WTC11 (cell line): ENCODE data around the gene SCN4A. TPM values are rescaled to one million over a fixed set of nuclear protein-coding genes. Genes with fewer than 3 reads are reported as not detected.

Experiments
- ATAC-seq: fragments of 200-7000 bp; cut with Tn5 transposase; 2 replicates; pipeline ENCODE4 v1.10.0; 2021; ENCODE audit warnings: mild to moderate bottlenecking, moderate library complexity
- CTCF ChIA-PET: fragments of 300-600 bp; sonication (Branson Sonifier 250); formaldehyde crosslinking; loops from one replicate; lab custom pipeline; 2021; ENCODE audit warnings: antibody characterized with exemption; lab: Charles Lee
- POLR2A ChIA-PET: fragments of 350-600 bp; sonication (Branson Sonifier 250); formaldehyde crosslinking; loops from one replicate; lab custom pipeline; 2021; ENCODE audit warnings: antibody characterized with exemption; lab: Charles Lee
- DNase-seq: peaks from one replicate; pipeline ENCODE4 v3.0.0; 2021; ENCODE audit warnings: low spot score
- H3K27ac Mint-ChIP-seq: 2 replicates; pipeline ENCODE4 v1.8.0; 2021; ENCODE audit warnings: mixed read lengths
- H3K27me3 Mint-ChIP-seq: 2 replicates; pipeline ENCODE4 v1.8.0; 2021; ENCODE audit warnings: low read depth, mild to moderate bottlenecking, moderate library complexity, mixed read lengths
- H3K36me3 Mint-ChIP-seq: 2 replicates; pipeline ENCODE4 v1.8.0; 2021; ENCODE audit warnings: mixed read lengths
- H3K4me1 Mint-ChIP-seq: 2 replicates; pipeline ENCODE4 v1.8.0; 2022; ENCODE audit warnings: mixed read lengths
- H3K4me3 Mint-ChIP-seq: 2 replicates; pipeline ENCODE4 v1.8.0; 2021; ENCODE audit warnings: mild to moderate bottlenecking, moderate library complexity, mixed read lengths
- H3K9me3 Mint-ChIP-seq: 2 replicates; pipeline ENCODE4 v1.8.0; 2021; ENCODE audit warnings: mixed read lengths
- FOXJ3 ChIP-seq: sonication (generic); formaldehyde crosslinking; IDR thresholded peaks from 2 replicates; pipeline ENCODE4 v1.9.0; 2021; ENCODE audit warnings: missing genetic modification reagents, mild to moderate bottlenecking, borderline replicate concordance
- NFE2L1 ChIP-seq: sonication (generic); formaldehyde crosslinking; IDR thresholded peaks from 2 replicates; pipeline ENCODE4 v1.8.1; 2023; ENCODE audit warnings: missing genetic modification reagents
- ZNF416 ChIP-seq: fragments of 250-450 bp; sonication (Bioruptor Pico); IDR thresholded peaks from 2 replicates; pipeline ENCODE4 v1.9.0; 2021; ENCODE audit warnings: mild to moderate bottlenecking, inconsistent platforms
- total RNA-seq: library from RNA; stranded (reverse); gene quantifications from 3 replicates; pipeline ENCODE4 v1.2.3, GENCODE V29; 2021
- TF ChIP-seq, protein P1 (sequence below): sonication (generic); formaldehyde crosslinking; conservative IDR thresholded peaks from 2 replicates; pipeline ENCODE4 v1.8.1; 2023; ENCODE audit warnings: mild to moderate bottlenecking, low read depth, missing genetic modification reagents, moderate library complexity
- TF ChIP-seq, protein P2 (sequence below): fragments of 250-450 bp; sonication (Bioruptor Pico); IDR thresholded peaks from 2 replicates; pipeline ENCODE4 v1.9.0; 2021; ENCODE audit warnings: mild to moderate bottlenecking, borderline replicate concordance
- TF ChIP-seq, protein P3 (sequence below): sonication (generic); formaldehyde crosslinking; IDR thresholded peaks from 2 replicates; pipeline ENCODE4 v1.8.0; 2022; ENCODE audit warnings: mild to moderate bottlenecking, missing genetic modification reagents
- TF ChIP-seq, protein P4 (sequence below): sonication (generic); formaldehyde crosslinking; IDR thresholded peaks from 2 replicates; pipeline ENCODE4 v1.8.1; 2022; ENCODE audit warnings: mild to moderate bottlenecking, moderate library complexity, missing genetic modification reagents
- TF ChIP-seq, protein P5 (sequence below): fragments of 250-450 bp; sonication (Bioruptor Pico); IDR thresholded peaks from 2 replicates; pipeline ENCODE4 v2.1.2; 2022; ENCODE audit warnings: mild to moderate bottlenecking, moderate library complexity

The SCN4A gene
- total RNA-seq, 1 experiment from 2014 or later, result 5.8 TPM

DNA sequence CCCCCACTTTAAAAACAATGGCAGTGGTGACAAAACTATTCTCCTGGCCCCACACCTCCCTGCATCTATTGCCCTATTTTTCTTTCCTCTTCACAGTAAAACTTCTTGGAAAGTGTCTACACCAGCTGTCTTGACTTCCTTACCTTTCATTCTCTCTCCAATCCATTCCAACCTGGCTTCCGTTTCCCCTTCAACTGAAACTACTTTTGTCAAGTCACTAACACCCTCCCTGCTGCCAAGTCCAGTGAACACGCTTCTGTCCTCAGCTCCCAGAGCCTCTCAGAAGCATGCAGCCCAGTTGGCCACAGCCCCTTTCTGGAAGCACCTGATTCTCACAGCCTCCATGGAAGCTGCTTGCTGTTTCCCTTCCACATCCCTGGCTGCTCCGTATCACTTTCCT lies 4.0 kb upstream of the SCN4A start (continued):
- TF ChIP-seq, protein P1, sequence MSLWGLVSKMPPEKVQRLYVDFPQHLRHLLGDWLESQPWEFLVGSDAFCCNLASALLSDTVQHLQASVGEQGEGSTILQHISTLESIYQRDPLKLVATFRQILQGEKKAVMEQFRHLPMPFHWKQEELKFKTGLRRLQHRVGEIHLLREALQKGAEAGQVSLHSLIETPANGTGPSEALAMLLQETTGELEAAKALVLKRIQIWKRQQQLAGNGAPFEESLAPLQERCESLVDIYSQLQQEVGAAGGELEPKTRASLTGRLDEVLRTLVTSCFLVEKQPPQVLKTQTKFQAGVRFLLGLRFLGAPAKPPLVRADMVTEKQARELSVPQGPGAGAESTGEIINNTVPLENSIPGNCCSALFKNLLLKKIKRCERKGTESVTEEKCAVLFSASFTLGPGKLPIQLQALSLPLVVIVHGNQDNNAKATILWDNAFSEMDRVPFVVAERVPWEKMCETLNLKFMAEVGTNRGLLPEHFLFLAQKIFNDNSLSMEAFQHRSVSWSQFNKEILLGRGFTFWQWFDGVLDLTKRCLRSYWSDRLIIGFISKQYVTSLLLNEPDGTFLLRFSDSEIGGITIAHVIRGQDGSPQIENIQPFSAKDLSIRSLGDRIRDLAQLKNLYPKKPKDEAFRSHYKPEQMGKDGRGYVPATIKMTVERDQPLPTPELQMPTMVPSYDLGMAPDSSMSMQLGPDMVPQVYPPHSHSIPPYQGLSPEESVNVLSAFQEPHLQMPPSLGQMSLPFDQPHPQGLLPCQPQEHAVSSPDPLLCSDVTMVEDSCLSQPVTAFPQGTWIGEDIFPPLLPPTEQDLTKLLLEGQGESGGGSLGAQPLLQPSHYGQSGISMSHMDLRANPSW (CRISPR knock-in tag), result no peak
- TF ChIP-seq, protein P2, sequence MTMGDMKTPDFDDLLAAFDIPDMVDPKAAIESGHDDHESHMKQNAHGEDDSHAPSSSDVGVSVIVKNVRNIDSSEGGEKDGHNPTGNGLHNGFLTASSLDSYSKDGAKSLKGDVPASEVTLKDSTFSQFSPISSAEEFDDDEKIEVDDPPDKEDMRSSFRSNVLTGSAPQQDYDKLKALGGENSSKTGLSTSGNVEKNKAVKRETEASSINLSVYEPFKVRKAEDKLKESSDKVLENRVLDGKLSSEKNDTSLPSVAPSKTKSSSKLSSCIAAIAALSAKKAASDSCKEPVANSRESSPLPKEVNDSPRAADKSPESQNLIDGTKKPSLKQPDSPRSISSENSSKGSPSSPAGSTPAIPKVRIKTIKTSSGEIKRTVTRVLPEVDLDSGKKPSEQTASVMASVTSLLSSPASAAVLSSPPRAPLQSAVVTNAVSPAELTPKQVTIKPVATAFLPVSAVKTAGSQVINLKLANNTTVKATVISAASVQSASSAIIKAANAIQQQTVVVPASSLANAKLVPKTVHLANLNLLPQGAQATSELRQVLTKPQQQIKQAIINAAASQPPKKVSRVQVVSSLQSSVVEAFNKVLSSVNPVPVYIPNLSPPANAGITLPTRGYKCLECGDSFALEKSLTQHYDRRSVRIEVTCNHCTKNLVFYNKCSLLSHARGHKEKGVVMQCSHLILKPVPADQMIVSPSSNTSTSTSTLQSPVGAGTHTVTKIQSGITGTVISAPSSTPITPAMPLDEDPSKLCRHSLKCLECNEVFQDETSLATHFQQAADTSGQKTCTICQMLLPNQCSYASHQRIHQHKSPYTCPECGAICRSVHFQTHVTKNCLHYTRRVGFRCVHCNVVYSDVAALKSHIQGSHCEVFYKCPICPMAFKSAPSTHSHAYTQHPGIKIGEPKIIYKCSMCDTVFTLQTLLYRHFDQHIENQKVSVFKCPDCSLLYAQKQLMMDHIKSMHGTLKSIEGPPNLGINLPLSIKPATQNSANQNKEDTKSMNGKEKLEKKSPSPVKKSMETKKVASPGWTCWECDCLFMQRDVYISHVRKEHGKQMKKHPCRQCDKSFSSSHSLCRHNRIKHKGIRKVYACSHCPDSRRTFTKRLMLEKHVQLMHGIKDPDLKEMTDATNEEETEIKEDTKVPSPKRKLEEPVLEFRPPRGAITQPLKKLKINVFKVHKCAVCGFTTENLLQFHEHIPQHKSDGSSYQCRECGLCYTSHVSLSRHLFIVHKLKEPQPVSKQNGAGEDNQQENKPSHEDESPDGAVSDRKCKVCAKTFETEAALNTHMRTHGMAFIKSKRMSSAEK (CRISPR knock-in tag), result no peak

DNA sequence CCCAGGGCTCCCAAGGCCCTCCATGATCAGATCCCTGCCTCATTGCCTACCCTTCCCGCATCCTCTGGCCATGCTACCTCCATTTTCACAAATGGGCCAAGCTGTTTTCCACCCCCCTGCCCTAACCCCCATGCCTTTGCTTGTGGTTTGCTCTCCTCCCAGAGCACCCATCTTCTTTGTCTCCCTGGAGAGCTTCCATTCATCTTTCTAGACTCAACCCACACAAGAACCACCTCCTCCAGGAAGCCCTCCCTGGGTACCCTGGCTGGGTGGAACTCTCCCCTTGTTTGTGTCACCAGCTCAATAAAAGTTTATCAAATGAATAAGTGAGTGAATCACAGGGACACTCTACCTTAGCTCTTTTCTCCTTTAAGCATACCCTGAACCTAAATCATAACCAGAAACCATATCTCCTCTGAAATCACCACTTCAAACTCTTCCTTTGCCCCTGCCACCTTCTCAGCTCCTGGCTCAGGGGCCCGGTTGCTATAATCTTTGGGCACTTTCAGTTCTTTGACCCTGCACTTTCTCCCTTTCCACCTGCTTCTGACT lies 2.9 kb upstream of the SCN4A start:
- Mint-ChIP-seq H3K27ac (no peak overlapping the region), H3K27me3 (no peaks in the 10 kb centered on the region; the same call in 1 of the 2 replicates), H3K4me3 (no peak overlapping the region), H3K4me1 (0 out of 2 replicates have a peak, but pooled peaks cover 5% of the 10 kb centered on the region), H3K36me3 (no peaks in the 10 kb centered on the region), H3K9me3 (no peaks in the 10 kb centered on the region)
- ATAC-seq (no peak), DNase-seq (no peak)
- TF ChIP-seq, protein P3, sequence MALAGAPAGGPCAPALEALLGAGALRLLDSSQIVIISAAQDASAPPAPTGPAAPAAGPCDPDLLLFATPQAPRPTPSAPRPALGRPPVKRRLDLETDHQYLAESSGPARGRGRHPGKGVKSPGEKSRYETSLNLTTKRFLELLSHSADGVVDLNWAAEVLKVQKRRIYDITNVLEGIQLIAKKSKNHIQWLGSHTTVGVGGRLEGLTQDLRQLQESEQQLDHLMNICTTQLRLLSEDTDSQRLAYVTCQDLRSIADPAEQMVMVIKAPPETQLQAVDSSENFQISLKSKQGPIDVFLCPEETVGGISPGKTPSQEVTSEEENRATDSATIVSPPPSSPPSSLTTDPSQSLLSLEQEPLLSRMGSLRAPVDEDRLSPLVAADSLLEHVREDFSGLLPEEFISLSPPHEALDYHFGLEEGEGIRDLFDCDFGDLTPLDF (CRISPR knock-in tag), result no peak
- POLR2A ChIA-PET, result interaction anchor here (0.6 kb wide), 1 partner anchor 10 kb away, joined by 5 read pairs; no protein-coding TSS in a partner anchor
- CTCF ChIA-PET, result interaction anchor here (1.3 to 2.3 kb wide), 11 partner anchors 10 to 158 kb away, joined by 3 to 13 read pairs (median 5); no protein-coding TSS in a partner anchor

DNA sequence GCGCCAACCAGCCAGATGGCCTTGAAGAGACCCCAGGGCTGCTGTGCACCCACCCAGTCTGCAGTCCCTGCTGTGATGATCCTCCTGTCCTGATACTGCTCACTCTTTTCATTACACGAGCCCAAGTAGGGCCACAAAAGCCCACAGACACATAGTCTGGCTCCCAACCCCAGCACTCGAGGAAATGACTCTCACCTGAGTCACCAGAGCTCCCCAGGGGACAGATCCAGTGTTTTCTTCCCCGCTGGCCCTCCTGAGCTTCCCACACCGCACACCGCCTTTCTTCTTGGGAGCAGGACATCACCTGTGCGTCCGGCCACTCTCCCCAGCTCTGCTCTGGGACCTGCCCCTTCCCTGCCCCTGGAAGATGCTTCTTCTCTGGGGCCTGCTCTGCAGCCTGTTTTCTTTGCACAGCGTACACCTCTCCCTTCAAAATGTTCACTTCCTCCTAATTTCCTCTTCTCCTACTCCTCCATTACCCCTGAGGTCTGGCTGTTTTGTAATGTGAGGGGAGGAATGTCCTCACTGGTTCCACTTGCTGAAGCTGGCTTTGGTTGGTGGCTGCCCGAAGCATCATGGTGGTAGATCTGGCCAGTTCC lies 2.0 kb upstream of the SCN4A start:
- TF ChIP-seq, protein P4, sequence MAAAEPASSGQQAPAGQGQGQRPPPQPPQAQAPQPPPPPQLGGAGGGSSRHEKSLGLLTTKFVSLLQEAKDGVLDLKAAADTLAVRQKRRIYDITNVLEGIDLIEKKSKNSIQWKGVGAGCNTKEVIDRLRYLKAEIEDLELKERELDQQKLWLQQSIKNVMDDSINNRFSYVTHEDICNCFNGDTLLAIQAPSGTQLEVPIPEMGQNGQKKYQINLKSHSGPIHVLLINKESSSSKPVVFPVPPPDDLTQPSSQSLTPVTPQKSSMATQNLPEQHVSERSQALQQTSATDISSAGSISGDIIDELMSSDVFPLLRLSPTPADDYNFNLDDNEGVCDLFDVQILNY (CRISPR knock-in tag), result no peak
- TF ChIP-seq ZNF416 (CRISPR knock-in tag) (no peak), FOXJ3 (CRISPR knock-in tag) (no peak), NFE2L1 (CRISPR knock-in tag) (no peak)
- TF ChIP-seq, protein P5, sequence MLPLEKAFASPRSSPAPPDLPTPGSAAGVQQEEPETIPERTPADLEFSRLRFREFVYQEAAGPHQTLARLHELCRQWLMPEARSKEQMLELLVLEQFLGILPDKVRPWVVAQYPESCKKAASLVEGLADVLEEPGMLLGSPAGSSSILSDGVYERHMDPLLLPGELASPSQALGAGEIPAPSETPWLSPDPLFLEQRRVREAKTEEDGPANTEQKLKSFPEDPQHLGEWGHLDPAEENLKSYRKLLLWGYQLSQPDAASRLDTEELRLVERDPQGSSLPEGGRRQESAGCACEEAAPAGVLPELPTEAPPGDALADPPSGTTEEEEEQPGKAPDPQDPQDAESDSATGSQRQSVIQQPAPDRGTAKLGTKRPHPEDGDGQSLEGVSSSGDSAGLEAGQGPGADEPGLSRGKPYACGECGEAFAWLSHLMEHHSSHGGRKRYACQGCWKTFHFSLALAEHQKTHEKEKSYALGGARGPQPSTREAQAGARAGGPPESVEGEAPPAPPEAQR (CRISPR knock-in tag), result no peak
- CTCF ChIA-PET, result interaction anchor here (1.2 to 2.2 kb wide), 9 partner anchors 13 to 159 kb away, joined by 3 to 8 read pairs (median 5); no protein-coding TSS in a partner anchor
- no peak for DNase-seq
- no peaks in the 10 kb centered on the region for H3K36me3 Mint-ChIP-seq
- POLR2A ChIA-PET, result no interaction called here
- no peak for ATAC-seq
- H3K4me1 Mint-ChIP-seq, result 0 out of 2 replicates have a peak, but pooled peaks cover 5% of the 10 kb centered on the region
- no peaks in the 10 kb centered on the region for H3K9me3 Mint-ChIP-seq
- peak overlapping the region; percentile 14; the same call in 1 of the 2 replicates for H3K27ac Mint-ChIP-seq
- no peak overlapping the region for H3K4me3 Mint-ChIP-seq
- H3K27me3 Mint-ChIP-seq, result no peaks in the 10 kb centered on the region; the same call in 1 of the 2 replicates
